Right lobe of liver (tissue), 6 donors: ENCODE data around the gene RALB. TPM values are rescaled to one million over a fixed set of nuclear protein-coding genes. Genes with fewer than 3 reads are reported as not detected.

Experiments used
- ATAC-seq, 4 donors: fragments of 200-7000 bp; cut with Tn5 transposase; one replicate each; pipeline ENCODE4 v1.9.1; 2020; ENCODE audit warnings: mild to moderate bottlenecking in 4 of 4, moderate library complexity in 4 of 4
- DNase-seq, 3 donors: peaks; one replicate each; pipeline ENCODE4 v3.0.0-alpha.2; 2020
- H3K27ac ChIP-seq, 3 donors: fragments of 200-600 bp; one replicate each; pipeline ENCODE4 v1.8.0; 2022
- H3K27me3 ChIP-seq, 2 donors: fragments of 200-600 bp; one replicate each; pipeline ENCODE4 v1.8.0; 2022
- H3K36me3 ChIP-seq, 4 donors: fragments of 200-600 bp; sonication (generic) in 1 of 4; one replicate each; pipeline versions ENCODE4 v1.5.1 to v1.8.0; 2017 to 2022; ENCODE audit warnings: control low read depth in 1 of 4
- H3K4me1 ChIP-seq, 4 donors: fragments of 200-600 bp; sonication (generic) in 1 of 4; one replicate each; pipeline versions ENCODE4 v1.5.1 to v1.8.0; 2017 to 2022; ENCODE audit warnings: control low read depth in 1 of 4
- H3K4me3 ChIP-seq, 3 donors: fragments of 200-600 bp; one replicate each; pipeline ENCODE4 v1.8.0; 2022
- H3K9me3 ChIP-seq, 4 donors: fragments of 200-600 bp; sonication (generic) in 1 of 4; one replicate each; pipeline versions ENCODE4 v1.5.1 to v1.8.0; 2017 to 2022; ENCODE audit warnings: control low read depth in 1 of 4
- CTCF ChIP-seq, 4 donors: fragments of 200-600 bp in 3 of 4; fragments of 450-650 bp in 1 of 4; IDR thresholded peaks; one replicate each; pipeline versions ENCODE4 v1.5.1 to v1.8.0; 2016 to 2022; ENCODE audit warnings: antibody characterized with exemption in 4 of 4, mild to moderate bottlenecking in 2 of 4
- POLR2A ChIP-seq: fragments of 450-650 bp; IDR thresholded peaks from one replicate; pipeline ENCODE4 v1.6.1; 2017; ENCODE audit warnings: antibody characterized with exemption, mild to moderate bottlenecking
- WGBS: methylation state at CpG from one replicate; pipeline ENCODE4 v1.1.6; 2018; ENCODE audit warnings: low coverage, low lambda C conversion rate; ENCODE audit not compliant: insufficient coverage; ENCODE audit errors: missing lambda C conversion rate; 5-methylcytosine and 5-hydroxymethylcytosine counted together
- intact Hi-C, 2 donors: fragments of 100-400 bp; cut with DNase I; formaldehyde crosslinking; loops; one replicate each; pipeline versions ENCODE4 v1.11.2 to v1.14.1; 2022
- total RNA-seq, 6 experiments: library from RNA; depleted of rRNA in 2 of 6; stranded (reverse); fragments of >200 nt in 2 of 6; fragmentation: NEBNext Ultra II Directional in 3 of 6; extraction: Animal tissue kit (Norgen Biotek cat#: 25700) in 3 of 6; gene quantifications; one replicate each; pipeline versions ENCODE4 v1.1.0 to v1.2.4, GENCODE V29; 2016 to 2023
- donor health status: DM: no; HTN: yes; CAD: no.
- donor health status: DM: no; HTN: no; CAD: no.
- donor health status: DM: no; HTN: no; CAD: no.
- donor health status: DM: no; HTN: yes; CAD: no.
- donor health status: DM: no; HTN: yes; CAD: no.

Gene RALB
- total RNA-seq, 6 experiments from 2014 or later = 14.5 to 26.8 (median 18.6) TPM

DNA sequence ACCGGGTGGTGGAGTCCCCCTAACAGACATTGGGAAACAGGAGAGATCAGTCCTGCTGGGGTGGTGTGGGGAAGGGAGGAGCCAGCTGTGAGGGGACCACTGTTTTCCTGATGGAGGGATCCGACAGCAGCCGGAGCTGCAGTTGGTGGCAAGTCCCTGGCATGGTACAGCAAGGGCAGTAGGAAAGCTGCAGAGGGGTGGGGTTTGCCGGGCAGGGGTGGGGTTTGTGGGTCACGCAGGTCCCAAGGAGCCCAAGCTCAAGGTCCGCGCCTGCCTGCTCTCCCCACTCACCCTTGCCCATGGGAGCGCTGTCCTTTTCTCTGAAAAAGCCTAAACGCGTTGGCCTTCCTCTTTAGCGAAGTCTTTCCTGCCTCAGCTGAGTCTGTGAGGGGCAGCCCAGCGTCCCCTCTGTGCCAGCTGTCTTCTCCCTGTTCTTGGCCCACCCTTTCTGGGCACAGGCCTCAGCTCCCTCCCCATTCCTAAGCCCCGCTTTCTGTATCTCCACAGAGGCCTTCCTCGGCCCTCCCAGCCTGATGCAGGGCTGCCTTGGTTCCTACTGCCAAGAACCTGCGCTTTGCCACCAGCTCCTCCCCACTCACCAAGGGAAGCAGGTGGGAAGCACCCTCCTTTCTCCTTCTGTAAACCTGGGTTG is 64.0 kb downstream of the RALB start:
- Histone ChIP-seq H3K27me3 (no peaks in the 10 kb centered on the region), H3K4me3 (no peak overlapping the region), H3K27ac (no peak overlapping the region), H3K4me1 (peaks cover 0 to 10% (median 0%) of the 10 kb centered on the region in 4 donors), H3K36me3 (no peaks in the 10 kb centered on the region), H3K9me3 (no peaks in the 10 kb centered on the region)
- WGBS = 89% methylated on average over 7 of the region's 15 CpGs
- TF ChIP-seq POLR2A (no peak), CTCF (IDR thresholded peaks at IDR 0.05) (no peak)
- intact Hi-C loops = loop anchor here in 1 of 2 donors (10.0 kb wide), 1 partner anchor 358 kb away; no protein-coding TSS in a partner anchor
- ATAC-seq (no peak), DNase-seq (peak in 1 of 3 donors; percentile 31)

- Histone ChIP-seq H3K9me3 (no peaks in the 10 kb centered on the region), H3K4me3 (no peak overlapping the region), H3K27me3 (no peaks in the 10 kb centered on the region), H3K27ac (no peak overlapping the region), H3K4me1 (peaks cover 0 to 10% (median 0%) of the 10 kb centered on the region in 4 donors), H3K36me3 (no peaks in the 10 kb centered on the region)
- ATAC-seq (no peak), DNase-seq (peak in 1 of 3 donors; percentile 26)
- TF ChIP-seq POLR2A = no peak
- no peak for TF ChIP-seq CTCF (IDR thresholded peaks at IDR 0.05)
- intact Hi-C loops = loop anchor here in 1 of 2 donors (10.0 kb wide), 1 partner anchor 358 kb away; no protein-coding TSS in a partner anchor
These were observed 64.5 kb downstream of the RALB start for GRCh38 chr2:120317180-120317533.

- TF ChIP-seq POLR2A (no peak), CTCF (IDR thresholded peaks at IDR 0.05) (no peak)
- no peaks in the 10 kb centered on the region for H3K36me3 ChIP-seq
- H3K9me3 ChIP-seq = no peaks in the 10 kb centered on the region
- peaks cover 0 to 8% (median 1%) of the 10 kb centered on the region in 4 donors for H3K4me1 ChIP-seq
- WGBS = 67% methylated on average over 5 of the region's 8 CpGs
- no peak for ATAC-seq
- H3K4me3 ChIP-seq = no peak overlapping the region
- H3K27me3 ChIP-seq = no peaks in the 10 kb centered on the region
- intact Hi-C loops = loop anchor here in 1 of 2 donors (10.0 kb wide), 1 partner anchor 357 kb away; no protein-coding TSS in a partner anchor
- H3K27ac ChIP-seq = no peak overlapping the region
- DNase-seq = peak in 1 of 3 donors; percentile 9
These were observed 65.3 kb downstream of the RALB start for GRCh38 chr2:120317916-120318315.

DNA sequence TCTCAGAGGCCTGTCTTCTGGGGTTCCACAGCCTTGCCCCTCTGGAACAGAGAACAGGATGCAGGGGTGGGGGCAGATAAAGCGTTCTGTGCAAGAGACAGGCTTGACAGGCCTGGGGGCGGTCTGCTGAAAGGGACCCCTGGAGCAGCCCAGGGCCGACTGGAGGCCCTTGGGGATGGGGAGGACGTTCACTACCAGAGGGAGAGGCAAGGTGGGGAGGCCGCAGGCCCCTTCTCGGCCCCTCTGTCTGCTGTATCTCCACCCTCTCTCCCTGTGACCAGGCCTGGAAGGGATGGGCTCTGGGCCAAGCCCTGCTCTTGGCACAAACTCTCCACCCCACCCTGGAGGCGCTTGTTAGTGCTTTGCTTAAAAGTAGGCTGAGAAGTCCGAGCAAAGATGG is 66.0 kb downstream of the RALB start:
- no peaks in the 10 kb centered on the region for H3K27me3 ChIP-seq
- no peak overlapping the region for H3K4me3 ChIP-seq
- TF ChIP-seq CTCF (IDR thresholded peaks at IDR 0.05) (no peak), POLR2A (no peak)
- no peaks in the 10 kb centered on the region for H3K9me3 ChIP-seq
- DNase-seq (peak in 1 of 3 donors; percentile 39), ATAC-seq (no peak)
- peaks cover 0 to 11% (median 2%) of the 10 kb centered on the region in 4 donors for H3K4me1 ChIP-seq
- WGBS = 57% methylated on average over 2 of the region's 8 CpGs
- no peak overlapping the region for H3K27ac ChIP-seq
- no peaks in the 10 kb centered on the region for H3K36me3 ChIP-seq
- intact Hi-C loops = loop anchor here in 1 of 2 donors (10.0 kb wide), 1 partner anchor 356 kb away; no protein-coding TSS in a partner anchor
